Esophagus muscularis mucosa (tissue), 4 donors: Measurements from ENCODE around the gene RXRA. TPM values are rescaled to one million over a fixed set of nuclear protein-coding genes. Genes with fewer than 3 reads are reported as not detected.

Experiments
- DNase-seq: peaks from one replicate; pipeline ENCODE4 v3.0.0-alpha.2; 2017; ENCODE audit errors: extremely low spot score
- H3K27ac ChIP-seq, 4 donors: fragments of 200-600 bp; sonication (generic); replicated peaks in 1 of 4; 1 replicate in 3 of 4; 2 replicates in 1 of 4; pipeline ENCODE4 v1.5.1; 2016 to 2019; ENCODE audit warnings: mild to moderate bottlenecking in 1 of 4
- H3K27me3 ChIP-seq, 4 donors: fragments of 200-600 bp; sonication (generic); one replicate each; pipeline versions ENCODE4 v1.5.1 to v1.6.0; 2016 to 2019
- H3K36me3 ChIP-seq, 4 donors: fragments of 200-600 bp; sonication (generic); one replicate each; pipeline ENCODE4 v1.5.1; 2016 to 2019
- H3K4me1 ChIP-seq, 4 donors: fragments of 200-600 bp; sonication (generic); one replicate each; pipeline ENCODE4 v1.5.1; 2016 to 2019
- H3K4me3 ChIP-seq, 4 donors: fragments of 200-600 bp; sonication (generic); 1 replicate in 2 of 4; 2 replicates in 2 of 4; pipeline ENCODE4 v1.5.1; 2016 to 2019; ENCODE audit warnings: mild to moderate bottlenecking in 4 of 4, moderate library complexity in 1 of 4
- H3K9me3 ChIP-seq, 4 donors: fragments of 200-600 bp; sonication (generic); 1 replicate in 3 of 4; 2 replicates in 1 of 4; pipeline ENCODE4 v1.5.1; 2016 to 2019
- CTCF ChIP-seq, 3 experiments: fragments of 200-600 bp in 2 of 3; fragments of 450-650 bp in 1 of 3; sonication (generic) in 2 of 3; IDR thresholded peaks; one replicate each; pipeline ENCODE4 v1.5.1; 2017 to 2019; ENCODE audit warnings: antibody characterized with exemption in 3 of 3, mild to moderate bottlenecking in 2 of 3, moderate library complexity in 1 of 3
- EP300 ChIP-seq: sonication (generic); formaldehyde crosslinking; IDR thresholded peaks from one replicate; pipeline ENCODE4 v1.6.1; 2017; ENCODE audit warnings: antibody characterized with exemption
- POLR2A ChIP-seq: fragments of 450-650 bp; IDR thresholded peaks from one replicate; pipeline ENCODE4 v1.6.1; 2017; ENCODE audit warnings: antibody characterized with exemption, moderate library complexity, mild to moderate bottlenecking, low read depth
- POLR2AphosphoS5 ChIP-seq, 2 donors: sonication (generic); formaldehyde crosslinking; IDR thresholded peaks; one replicate each; pipeline ENCODE4 v1.6.1; 2017; ENCODE audit warnings: antibody characterized with exemption in 2 of 2
- WGBS: methylation state at CpG from one replicate; pipeline ENCODE4 v1.1.5; 2018; 5-methylcytosine and 5-hydroxymethylcytosine counted together
- intact Hi-C: fragments of 100-400 bp; cut with DNase I; formaldehyde crosslinking; loops from one replicate; pipeline ENCODE4 v1.15.1; 2023
- total RNA-seq, 4 donors: library from RNA; depleted of rRNA; stranded (reverse); fragments of >200 nt; gene quantifications; one replicate each; pipeline versions ENCODE4 v1.1.0 to v1.2.1, GENCODE V29; 2016

Gene RXRA
- total RNA-seq, 4 donors from 2014 or later, result 46.4 to 81.0 (median 63.7) TPM

GRCh38 chr9:134283111-134283515 is 43.1 kb upstream of the RXRA start:
- peak overlapping the region; percentile 69 to 79 (median 76) for H3K27ac ChIP-seq
- no peaks in the 10 kb centered on the region for H3K27me3 ChIP-seq
- H3K36me3 ChIP-seq, result no peaks in the 10 kb centered on the region
- intact Hi-C loops, result loop anchor here (5.0 kb wide), 2 partner anchors 39 to 154 kb away; no protein-coding TSS in a partner anchor
- WGBS, result 20% methylated on average over 23 of the region's 23 CpGs
- peaks cover 20 to 25% (median 24%) of the 10 kb centered on the region in 4 donors for H3K4me1 ChIP-seq
- peak overlapping the region; percentile 9 to 35 (median 18) for H3K4me3 ChIP-seq
- TF ChIP-seq EP300, result no peak
- no peak for TF ChIP-seq CTCF (IDR thresholded peaks at IDR 0.05)
- peak; percentile 73 to 74 for TF ChIP-seq POLR2AphosphoS5 (IDR thresholded peaks at IDR 0.05)
- no peak for TF ChIP-seq POLR2A
- DNase-seq, result no peak
- H3K9me3 ChIP-seq, result peaks cover 0 to 3% (median 0%) of the 10 kb centered on the region in 4 donors

GRCh38 chr9:134283692-134284265 is 42.5 kb upstream of the RXRA start:
- intact Hi-C loops, result loop anchor here (5.0 kb wide), 2 partner anchors 39 to 154 kb away; no protein-coding TSS in a partner anchor
- TF ChIP-seq EP300 (no peak), CTCF (IDR thresholded peaks at IDR 0.05) (no peak), POLR2AphosphoS5 (IDR thresholded peaks at IDR 0.05) (no peak), POLR2A (no peak)

GRCh38 chr9:134284273-134284672 is 42.0 kb upstream of the RXRA start:
- no peak for DNase-seq
- intact Hi-C loops, result loop anchor here (5.0 kb wide), 2 partner anchors 38 to 153 kb away; no protein-coding TSS in a partner anchor
- Histone ChIP-seq H3K36me3 (no peaks in the 10 kb centered on the region), H3K4me1 (peaks cover 20 to 25% (median 24%) of the 10 kb centered on the region in 4 donors), H3K27ac (peak overlapping the region in 1 of 4 donors; percentile 75), H3K9me3 (no peaks in the 10 kb centered on the region), H3K4me3 (no peak overlapping the region), H3K27me3 (no peaks in the 10 kb centered on the region)
- TF ChIP-seq CTCF (IDR thresholded peaks at IDR 0.05) (no peak), POLR2A (no peak), POLR2AphosphoS5 (IDR thresholded peaks at IDR 0.05) (no peak), EP300 (no peak)
- 40% methylated on average over 1 of the region's 9 CpGs for WGBS

More at GRCh38 chr9:134283692-134284265, 42.5 kb upstream of the RXRA start:
- no peaks in the 10 kb centered on the region for H3K27me3 ChIP-seq
- H3K4me1 ChIP-seq, result peaks cover 20 to 25% (median 24%) of the 10 kb centered on the region in 4 donors
- no peak for DNase-seq
- WGBS, result 80% methylated on average over 10 of the region's 15 CpGs
- H3K27ac ChIP-seq, result peak overlapping the region; percentile 69 to 79 (median 76)
- H3K9me3 ChIP-seq, result no peaks in the 10 kb centered on the region
- no peaks in the 10 kb centered on the region for H3K36me3 ChIP-seq
- no peak overlapping the region for H3K4me3 ChIP-seq

- Histone ChIP-seq H3K9me3 (no peaks in the 10 kb centered on the region), H3K27me3 (no peaks in the 10 kb centered on the region), H3K36me3 (no peaks in the 10 kb centered on the region), H3K4me3 (no peak overlapping the region), H3K27ac (no peak overlapping the region), H3K4me1 (peaks cover 20 to 25% (median 24%) of the 10 kb centered on the region in 4 donors)
- no peak for DNase-seq
- WGBS, result 71% methylated on average over 10 of the region's 12 CpGs
- no peak for TF ChIP-seq POLR2AphosphoS5 (IDR thresholded peaks at IDR 0.05)
- TF ChIP-seq EP300, result no peak
- no peak for TF ChIP-seq POLR2A
- TF ChIP-seq CTCF (IDR thresholded peaks at IDR 0.05), result no peak
- intact Hi-C loops, result loop anchor here (5.0 kb wide), 2 partner anchors 38 to 153 kb away; no protein-coding TSS in a partner anchor
These were observed 41.5 kb upstream of the RXRA start for GRCh38 chr9:134284741-134285140.
